KOPT-K1 (cell line): ENCODE results near the gene ATP2A2.

Source experiments
- H3K27ac ChIP-seq: fragments of 200-600 bp; sonication (generic); 2 replicates; pipeline ENCODE4 v1.5.1; 2016; ENCODE audit warnings: antibody characterized with exemption, mild to moderate bottlenecking, low read depth, low read length; ENCODE audit not compliant: poor library complexity, severe bottlenecking
- H3K36me3 ChIP-seq: fragments of 200-600 bp; sonication (generic); 2 replicates; pipeline ENCODE4 v1.5.1; 2017; ENCODE audit warnings: antibody characterized with exemption, mild to moderate bottlenecking, low read length, moderate library complexity; ENCODE audit not compliant: insufficient read depth
- H3K9me3 ChIP-seq: fragments of 200-600 bp; sonication (generic); 2 replicates; pipeline ENCODE4 v1.5.1; 2017; ENCODE audit warnings: antibody characterized with exemption, low read length, mild to moderate bottlenecking; ENCODE audit not compliant: insufficient read depth, poor library complexity, severe bottlenecking

ATP2A2 gene

GRCh38 chr12:110310763-110311162, 29.7 kb downstream of the ATP2A2 start:
- Histone ChIP-seq H3K27ac (no peak overlapping the region), H3K36me3 (peaks cover 94% of the 10 kb centered on the region), H3K9me3 (no peaks in the 10 kb centered on the region)

DNA sequence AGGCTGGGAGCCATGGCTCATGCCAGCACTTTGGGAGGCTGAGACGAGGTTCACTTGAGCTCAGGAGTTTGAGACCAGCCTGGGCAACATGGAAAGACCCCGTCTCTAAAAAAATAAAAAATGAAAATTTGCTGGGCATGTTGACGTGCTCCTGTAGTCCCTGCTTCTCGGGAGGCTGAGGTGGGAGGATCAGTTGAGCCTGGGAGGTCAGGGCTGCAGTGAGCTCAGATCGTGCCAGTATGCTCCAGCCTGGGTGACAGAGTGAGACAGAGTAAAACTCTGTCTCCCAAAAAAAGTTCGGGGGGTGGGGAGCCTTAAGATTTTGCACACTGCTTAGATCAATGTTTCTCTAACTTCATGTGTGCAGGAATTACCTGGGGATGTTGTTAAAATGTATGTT, 30.9 kb downstream of the ATP2A2 start:
- H3K27ac ChIP-seq: no peak overlapping the region
- peaks cover 93% of the 10 kb centered on the region for H3K36me3 ChIP-seq
- H3K9me3 ChIP-seq: no peaks in the 10 kb centered on the region

DNA sequence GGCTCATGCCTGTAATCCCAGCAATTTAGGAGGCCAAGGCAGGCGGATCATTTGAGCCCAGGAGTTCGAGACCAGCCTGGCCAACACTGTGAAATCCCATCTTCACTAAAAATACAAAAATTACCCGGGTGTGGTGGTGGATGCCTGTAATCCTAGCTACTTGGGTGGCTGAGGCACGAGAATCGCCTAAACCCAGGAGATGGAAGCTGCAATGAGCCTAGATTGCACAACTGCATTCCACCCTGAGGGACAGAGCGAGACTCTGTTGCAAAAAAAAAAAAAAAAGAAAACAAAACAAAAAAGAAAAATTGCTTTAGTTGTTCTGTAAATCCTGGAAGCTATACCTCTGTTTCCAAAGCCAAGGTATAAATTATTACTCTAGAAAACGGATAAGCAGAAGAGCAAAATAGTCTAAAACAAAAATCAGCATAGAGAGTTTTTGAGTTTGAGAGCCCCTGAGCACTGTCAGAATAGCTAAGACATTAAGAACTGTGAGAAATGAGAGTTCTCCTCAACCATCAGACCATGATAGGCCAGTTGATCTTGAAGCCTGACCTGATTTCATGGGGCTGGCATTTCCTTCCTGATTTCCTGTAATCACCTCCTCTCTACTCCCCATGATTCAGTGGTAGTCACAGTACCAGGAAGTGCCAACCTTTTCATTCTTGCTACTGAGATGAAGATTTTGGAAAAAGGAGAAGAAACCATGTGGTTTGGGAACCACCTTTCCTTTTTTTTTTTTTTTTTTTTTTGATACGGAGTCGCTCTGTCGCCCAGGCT, 31.7 kb downstream of the ATP2A2 start:
- Histone ChIP-seq H3K27ac (no peak overlapping the region), H3K9me3 (no peaks in the 10 kb centered on the region), H3K36me3 (peaks cover 92% of the 10 kb centered on the region)

- H3K9me3 ChIP-seq: no peaks in the 10 kb centered on the region
- H3K36me3 ChIP-seq: peaks cover 94% of the 10 kb centered on the region
- H3K27ac ChIP-seq: no peak overlapping the region
These were observed 33.3 kb downstream of the ATP2A2 start for GRCh38 chr12:110314308-110314707.

DNA sequence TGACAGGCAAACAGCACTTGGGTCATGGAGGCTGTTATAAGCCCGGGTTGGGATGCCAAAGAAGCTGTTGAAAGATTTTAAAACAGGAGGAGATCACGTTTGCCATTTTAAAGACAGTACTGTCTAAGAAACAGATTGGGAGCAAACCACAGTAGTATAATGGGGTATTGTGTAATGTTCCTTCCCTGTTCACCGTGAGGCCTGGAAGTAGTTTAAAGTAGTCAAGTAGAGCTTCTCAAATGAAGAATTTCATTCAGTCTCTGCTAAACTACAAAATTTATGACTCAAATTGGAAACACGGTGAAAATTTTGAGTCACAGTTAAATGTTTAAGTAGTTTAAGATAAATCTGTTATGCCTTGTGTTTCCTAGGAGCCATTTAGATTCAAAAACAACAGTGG, 35.8 kb downstream of the ATP2A2 start:
- H3K36me3 ChIP-seq: peaks cover 93% of the 10 kb centered on the region
- no peak overlapping the region for H3K27ac ChIP-seq
- H3K9me3 ChIP-seq: no peaks in the 10 kb centered on the region

GRCh38 chr12:110317911-110318310, 36.9 kb downstream of the ATP2A2 start:
- H3K27ac ChIP-seq: no peak overlapping the region
- peaks cover 93% of the 10 kb centered on the region for H3K36me3 ChIP-seq
- no peaks in the 10 kb centered on the region for H3K9me3 ChIP-seq

- no peak overlapping the region for H3K27ac ChIP-seq
- no peaks in the 10 kb centered on the region for H3K9me3 ChIP-seq
- H3K36me3 ChIP-seq: peaks cover 93% of the 10 kb centered on the region
These were observed 39.5 kb downstream of the ATP2A2 start for GRCh38 chr12:110320550-110320949.

- peaks cover 99% of the 10 kb centered on the region for H3K36me3 ChIP-seq
These were observed 48.7 kb downstream of the ATP2A2 start for GRCh38 chr12:110329710-110330109.

GRCh38 chr12:110330124-110330523, 49.1 kb downstream of the ATP2A2 start:
- Histone ChIP-seq H3K27ac (no peak overlapping the region), H3K9me3 (no peaks in the 10 kb centered on the region), H3K36me3 (peaks cover 99% of the 10 kb centered on the region)

More at GRCh38 chr12:110329710-110330109, 48.7 kb downstream of the ATP2A2 start:
- Histone ChIP-seq H3K9me3 (no peaks in the 10 kb centered on the region), H3K27ac (no peak overlapping the region)

- peaks cover 99% of the 10 kb centered on the region for H3K36me3 ChIP-seq
- H3K9me3 ChIP-seq: no peaks in the 10 kb centered on the region
- H3K27ac ChIP-seq: no peak overlapping the region
These were observed 49.5 kb downstream of the ATP2A2 start for GRCh38 chr12:110330544-110330943.

GRCh38 chr12:110333201-110333600, 52.2 kb downstream of the ATP2A2 start:
- H3K27ac ChIP-seq: no peak overlapping the region
- H3K9me3 ChIP-seq: no peaks in the 10 kb centered on the region
- peaks cover 99% of the 10 kb centered on the region for H3K36me3 ChIP-seq

GRCh38 chr12:110335481-110336045, 54.5 kb downstream of the ATP2A2 start:
- Histone ChIP-seq H3K36me3 (peaks cover 99% of the 10 kb centered on the region), H3K27ac (no peak overlapping the region), H3K9me3 (no peaks in the 10 kb centered on the region)

- Histone ChIP-seq H3K36me3 (peaks cover 100% of the 10 kb centered on the region), H3K9me3 (no peaks in the 10 kb centered on the region), H3K27ac (no peak overlapping the region)
These were observed 57.1 kb downstream of the ATP2A2 start for GRCh38 chr12:110337912-110338710.

- Histone ChIP-seq H3K9me3 (no peaks in the 10 kb centered on the region), H3K27ac (no peak overlapping the region), H3K36me3 (peaks cover 100% of the 10 kb centered on the region)
These were observed 57.7 kb downstream of the ATP2A2 start for GRCh38 chr12:110338754-110339153.

- Histone ChIP-seq H3K9me3 (no peaks in the 10 kb centered on the region), H3K27ac (no peak overlapping the region), H3K36me3 (peaks cover 100% of the 10 kb centered on the region)
These were observed 58.3 kb downstream of the ATP2A2 start for GRCh38 chr12:110339184-110339952.
